IPS-NIHi7 (cell line): Measurements from ENCODE around the gene METTL6.
"Not testable (repeated sequence)": the region's sequence is repeated elsewhere in the genome, so short reads cannot be mapped to it uniquely, and the experiment has no call there.

ENCODE experiments used
- DNase-seq: peaks from one replicate; pipeline ENCODE4 v3.0.0; 2012; ENCODE audit warnings: mixed read lengths; ENCODE audit errors: extremely low spot score

METTL6 gene

GRCh38 chr3:15368561-15369135 is 58.7 kb downstream of the METTL6 start:
- DNase-seq: no peak

GRCh38 chr3:15367059-15367458 is 60.3 kb downstream of the METTL6 start:
- DNase-seq: no peak

DNA sequence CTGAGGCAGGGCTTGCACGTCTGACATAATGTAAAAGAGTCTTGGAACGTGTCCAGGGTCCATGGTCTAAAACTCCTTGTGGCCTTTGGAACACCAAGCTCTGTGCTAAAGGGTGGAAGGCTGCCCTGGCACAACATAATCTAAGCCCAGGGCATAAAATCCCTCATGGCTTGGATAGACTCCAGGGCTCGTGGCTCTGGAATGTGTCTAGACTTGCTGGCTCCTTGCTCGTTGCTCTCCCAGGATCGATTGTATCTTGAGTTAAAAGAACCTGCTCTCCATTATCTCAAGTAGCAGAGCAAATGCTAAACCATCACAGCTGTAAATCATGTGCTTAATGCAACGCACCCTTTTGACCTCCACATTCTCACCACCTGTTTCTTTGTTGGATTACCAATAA is 63.3 kb downstream of the METTL6 start:
- DNase-seq: not testable (repeated sequence)

DNA sequence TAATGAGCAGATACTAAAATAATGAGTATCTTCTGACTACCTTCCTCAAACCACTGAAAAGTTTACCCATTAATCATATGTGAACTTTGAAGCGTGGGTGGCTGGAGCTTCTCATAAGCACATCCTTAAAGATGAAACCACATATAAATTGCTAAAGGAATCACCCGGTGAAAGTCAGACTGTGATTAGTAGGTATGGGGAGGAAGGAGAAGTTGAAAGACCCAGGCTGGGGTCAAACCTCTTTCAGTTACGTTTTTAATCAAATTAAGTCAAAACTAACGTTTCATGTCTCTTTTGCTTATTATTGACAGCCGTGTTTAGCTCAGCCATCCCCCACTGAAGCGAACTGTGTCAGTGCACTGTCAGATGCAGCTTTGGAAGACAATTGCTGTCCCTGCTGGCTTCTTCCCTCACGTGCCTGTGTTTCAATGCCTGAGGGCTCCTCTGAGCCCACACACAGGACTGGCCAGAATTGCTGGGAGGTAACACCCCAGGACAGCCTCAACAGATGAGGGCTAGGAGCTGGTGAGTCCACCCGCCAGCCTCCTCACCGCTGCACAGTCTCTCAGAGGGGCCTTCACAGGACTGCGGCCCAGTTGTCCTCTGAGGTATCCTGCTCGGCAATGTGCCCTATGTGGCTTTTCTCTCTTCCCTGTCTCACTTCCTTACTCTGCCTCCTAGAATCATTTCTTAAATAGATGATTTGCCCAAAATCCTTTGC is 65.7 kb downstream of the METTL6 start:
- peak; percentile 46 for DNase-seq

DNA sequence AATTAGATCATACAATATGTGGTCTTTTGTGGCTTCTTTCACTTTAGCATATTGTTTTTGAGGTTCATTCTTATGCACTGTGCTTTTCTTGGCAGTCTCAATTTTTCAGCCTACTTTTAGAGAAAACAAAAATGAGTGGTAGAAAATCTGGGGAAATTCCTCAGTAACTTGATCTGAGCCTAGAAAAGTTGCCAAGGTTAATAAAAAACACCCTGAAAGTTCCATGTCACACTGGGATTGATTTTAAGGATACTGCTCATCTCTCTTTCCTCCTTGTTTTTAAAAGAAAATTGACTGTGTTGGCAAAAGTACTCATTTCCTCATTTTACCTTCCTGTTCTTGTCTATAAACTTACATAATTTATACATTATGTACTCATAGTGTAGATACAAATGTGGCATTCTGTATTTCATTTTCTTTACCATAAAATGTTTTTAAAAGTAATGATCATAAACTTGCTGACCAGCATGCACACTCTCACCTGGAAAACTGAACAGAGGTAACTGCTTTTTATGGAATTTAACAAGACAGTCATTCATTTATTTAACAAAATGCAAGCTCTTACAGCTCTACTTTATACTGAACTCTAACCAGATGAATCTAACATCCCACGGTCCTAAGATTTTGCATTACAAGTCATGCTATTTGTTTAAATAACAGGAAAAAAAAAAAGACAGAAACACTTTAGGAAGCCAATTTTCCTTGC is 66.4 kb downstream of the METTL6 start:
- no peak for DNase-seq
